Neural cell (in vitro differentiated cells): ENCODE measurements around the gene SECTM1. TPM values are rescaled to one million over a fixed set of nuclear protein-coding genes. Genes with fewer than 3 reads are reported as not detected.

Source experiments
- H2AFZ ChIP-seq: fragments of 200-600, 300-800 bp; sonication (generic), shearing (Covaris generic); 2 replicates; pipeline ENCODE4 v1.6.0; 2014; ENCODE audit warnings: low read depth, mild to moderate bottlenecking, antibody characterized with exemption, low read length, moderate library complexity
- H3F3A ChIP-seq: fragments of 200-600 bp; shearing (Covaris generic); 2 replicates; pipeline ENCODE4 v1.6.1; 2016; ENCODE audit warnings: mild to moderate bottlenecking, moderate library complexity, mixed read lengths, antibody characterized with exemption, low read length; ENCODE audit not compliant: insufficient read depth, poor library complexity, severe bottlenecking
- H3K27ac ChIP-seq: fragments of 200-600, 300-800 bp; sonication (generic), shearing (Covaris generic); 2 replicates; pipeline ENCODE4 v1.5.1; 2014; ENCODE audit warnings: mild to moderate bottlenecking, low read length, moderate library complexity
- H3K27me3 ChIP-seq: fragments of 300-800, 200-600 bp; sonication (generic), shearing (Covaris generic); 2 replicates; pipeline ENCODE4 v1.6.0; 2014; ENCODE audit warnings: mild to moderate bottlenecking, low read depth, low read length, moderate library complexity; ENCODE audit not compliant: insufficient read depth
- H3K36me3 ChIP-seq: fragments of 300-800, 200-600 bp; sonication (generic), shearing (Covaris generic); 2 replicates; pipeline ENCODE4 v1.5.1; 2014; ENCODE audit warnings: mild to moderate bottlenecking, antibody characterized with exemption, low read length, moderate library complexity; ENCODE audit not compliant: insufficient read depth
- H3K4me2 ChIP-seq: fragments of 300-800, 200-600 bp; sonication (generic), shearing (Covaris generic); 2 replicates; pipeline ENCODE4 v1.6.0; 2014; ENCODE audit warnings: mild to moderate bottlenecking, low read length
- H3K4me3 ChIP-seq: fragments of 300-800, 200-600 bp; sonication (generic), shearing (Covaris generic); 2 replicates; pipeline ENCODE4 v1.5.1; 2014; ENCODE audit warnings: mild to moderate bottlenecking, low read length, moderate library complexity
- H3K79me2 ChIP-seq: fragments of 200-600 bp; shearing (Covaris generic); replicated peaks from 2 replicates; pipeline ENCODE4 v1.6.0; 2014; ENCODE audit warnings: mild to moderate bottlenecking, low read length, moderate library complexity; ENCODE audit not compliant: insufficient read depth
- H3K9ac ChIP-seq: fragments of 300-800, 200-600 bp; sonication (generic), shearing (Covaris generic); 2 replicates; pipeline ENCODE4 v1.6.1; 2016; ENCODE audit warnings: mild to moderate bottlenecking, low read length, mixed read lengths
- H3K9me2 ChIP-seq: fragments of 200-600 bp; shearing (Covaris generic); 2 replicates; pipeline ENCODE4 v1.6.1; 2016; ENCODE audit warnings: mild to moderate bottlenecking, low read length, mixed read lengths; ENCODE audit not compliant: insufficient read depth
- H3K9me3 ChIP-seq: fragments of 200-600, 300-800 bp; sonication (generic), shearing (Covaris generic); 2 replicates; pipeline ENCODE4 v1.6.1; 2016; ENCODE audit warnings: mild to moderate bottlenecking, mixed run types, low read length, moderate library complexity, mixed read lengths
- H4K20me1 ChIP-seq: fragments of 200-600 bp; shearing (Covaris generic); 2 replicates; pipeline ENCODE4 v1.6.1; 2016; ENCODE audit warnings: mild to moderate bottlenecking, mixed run types; ENCODE audit not compliant: insufficient read depth
- EP300 ChIP-seq: fragments of 450-650 bp; conservative IDR thresholded peaks from 2 replicates; pipeline ENCODE4 v1.6.1; 2014; ENCODE audit warnings: antibody characterized with exemption, mild to moderate bottlenecking, moderate library complexity; ENCODE audit not compliant: poor library complexity, severe bottlenecking
- EZH2 ChIP-seq: fragments of 200-600, 300-800 bp; shearing (Covaris generic), sonication (generic); IDR thresholded peaks from 2 replicates; pipeline ENCODE4 v1.6.1; 2014; ENCODE audit warnings: antibody characterized with exemption, low read length, borderline replicate concordance, mild to moderate bottlenecking; ENCODE audit not compliant: insufficient read depth, poor library complexity, severe bottlenecking
- MXI1 ChIP-seq: fragments of 450-650 bp; conservative IDR thresholded peaks from 2 replicates; pipeline ENCODE4 v1.6.1; 2014; ENCODE audit warnings: antibody characterized with exemption, mild to moderate bottlenecking; ENCODE audit not compliant: poor library complexity, severe bottlenecking
- POLR2AphosphoS5 ChIP-seq: IDR thresholded peaks from 2 replicates; pipeline ENCODE4 v1.6.1; 2012
- RAD21 ChIP-seq: fragments of 450-650 bp; conservative IDR thresholded peaks from 2 replicates; pipeline ENCODE4 v1.6.1; 2014; ENCODE audit warnings: antibody characterized with exemption, mild to moderate bottlenecking, moderate library complexity
- SMC3 ChIP-seq: fragments of 450-650 bp; conservative IDR thresholded peaks from 2 replicates; pipeline ENCODE4 v1.6.1; 2014; ENCODE audit warnings: antibody characterized with exemption, mild to moderate bottlenecking, moderate library complexity; ENCODE audit not compliant: poor library complexity
- TAF1 ChIP-seq: IDR thresholded peaks from 2 replicates; pipeline ENCODE4 v1.6.1; 2012; ENCODE audit warnings: low read depth
- polyA plus RNA-seq: library from polyadenylated mRNA; depleted of rRNA; stranded (reverse); fragments of >200 nt; gene quantifications from 2 replicates; pipeline ENCODE4 v1.2.3, GENCODE V29; 2014
- TF ChIP-seq, protein P1 (sequence below): IDR thresholded peaks from 2 replicates; pipeline ENCODE4 v1.6.1; 2012; ENCODE audit warnings: borderline replicate concordance
- TF ChIP-seq, protein P2 (sequence below): fragments of 450-650 bp; IDR thresholded peaks from 2 replicates; pipeline ENCODE4 v1.5.1; 2014; ENCODE audit warnings: antibody characterized with exemption, mild to moderate bottlenecking, moderate library complexity; ENCODE audit not compliant: poor library complexity, severe bottlenecking

SECTM1 gene
- polyA plus RNA-seq, 1 donor from 2014 or later, result not detected

DNA sequence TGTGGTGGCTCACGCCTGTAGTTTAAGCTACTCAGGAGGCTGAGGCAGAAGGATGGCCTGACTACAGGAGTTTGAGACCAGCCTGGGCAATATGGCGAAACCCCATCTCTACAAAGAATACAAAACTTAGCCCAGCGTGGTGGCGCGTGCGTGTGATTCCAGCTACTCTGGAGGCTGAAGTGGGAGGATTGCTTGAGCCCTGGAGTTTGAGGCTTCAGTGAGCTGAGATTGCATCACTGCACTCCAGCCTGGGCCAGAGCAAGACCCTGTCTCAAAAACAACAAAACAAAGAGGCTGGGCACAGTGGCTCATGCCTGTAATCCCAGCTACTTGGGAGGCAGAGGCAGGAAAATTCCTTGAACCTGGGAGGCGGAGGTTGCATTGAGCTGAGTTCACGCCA, 53.0 kb downstream of the SECTM1 start:
- Histone ChIP-seq H3K9me3 (no peaks in the 10 kb centered on the region), H3K27ac (no peak overlapping the region), H3K4me2 (no peak overlapping the region), H4K20me1 (no peaks in the 10 kb centered on the region), H3F3A (no peaks in the 10 kb centered on the region), H3K9me2 (no peaks in the 10 kb centered on the region), H3K9ac (no peak overlapping the region), H3K4me3 (no peak overlapping the region), H3K36me3 (no peaks in the 10 kb centered on the region), H2AFZ (no peak overlapping the region), H3K79me2 (no peaks in the 10 kb centered on the region), H3K27me3 (no peaks in the 10 kb centered on the region)
- TF ChIP-seq, protein P1, sequence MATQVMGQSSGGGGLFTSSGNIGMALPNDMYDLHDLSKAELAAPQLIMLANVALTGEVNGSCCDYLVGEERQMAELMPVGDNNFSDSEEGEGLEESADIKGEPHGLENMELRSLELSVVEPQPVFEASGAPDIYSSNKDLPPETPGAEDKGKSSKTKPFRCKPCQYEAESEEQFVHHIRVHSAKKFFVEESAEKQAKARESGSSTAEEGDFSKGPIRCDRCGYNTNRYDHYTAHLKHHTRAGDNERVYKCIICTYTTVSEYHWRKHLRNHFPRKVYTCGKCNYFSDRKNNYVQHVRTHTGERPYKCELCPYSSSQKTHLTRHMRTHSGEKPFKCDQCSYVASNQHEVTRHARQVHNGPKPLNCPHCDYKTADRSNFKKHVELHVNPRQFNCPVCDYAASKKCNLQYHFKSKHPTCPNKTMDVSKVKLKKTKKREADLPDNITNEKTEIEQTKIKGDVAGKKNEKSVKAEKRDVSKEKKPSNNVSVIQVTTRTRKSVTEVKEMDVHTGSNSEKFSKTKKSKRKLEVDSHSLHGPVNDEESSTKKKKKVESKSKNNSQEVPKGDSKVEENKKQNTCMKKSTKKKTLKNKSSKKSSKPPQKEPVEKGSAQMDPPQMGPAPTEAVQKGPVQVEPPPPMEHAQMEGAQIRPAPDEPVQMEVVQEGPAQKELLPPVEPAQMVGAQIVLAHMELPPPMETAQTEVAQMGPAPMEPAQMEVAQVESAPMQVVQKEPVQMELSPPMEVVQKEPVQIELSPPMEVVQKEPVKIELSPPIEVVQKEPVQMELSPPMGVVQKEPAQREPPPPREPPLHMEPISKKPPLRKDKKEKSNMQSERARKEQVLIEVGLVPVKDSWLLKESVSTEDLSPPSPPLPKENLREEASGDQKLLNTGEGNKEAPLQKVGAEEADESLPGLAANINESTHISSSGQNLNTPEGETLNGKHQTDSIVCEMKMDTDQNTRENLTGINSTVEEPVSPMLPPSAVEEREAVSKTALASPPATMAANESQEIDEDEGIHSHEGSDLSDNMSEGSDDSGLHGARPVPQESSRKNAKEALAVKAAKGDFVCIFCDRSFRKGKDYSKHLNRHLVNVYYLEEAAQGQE, result no peak
- TF ChIP-seq POLR2AphosphoS5 (no peak), EZH2 (no peak), MXI1 (no peak), TAF1 (no peak), SMC3 (no peak), RAD21 (no peak), EP300 (no peak)
- TF ChIP-seq, protein P2, sequence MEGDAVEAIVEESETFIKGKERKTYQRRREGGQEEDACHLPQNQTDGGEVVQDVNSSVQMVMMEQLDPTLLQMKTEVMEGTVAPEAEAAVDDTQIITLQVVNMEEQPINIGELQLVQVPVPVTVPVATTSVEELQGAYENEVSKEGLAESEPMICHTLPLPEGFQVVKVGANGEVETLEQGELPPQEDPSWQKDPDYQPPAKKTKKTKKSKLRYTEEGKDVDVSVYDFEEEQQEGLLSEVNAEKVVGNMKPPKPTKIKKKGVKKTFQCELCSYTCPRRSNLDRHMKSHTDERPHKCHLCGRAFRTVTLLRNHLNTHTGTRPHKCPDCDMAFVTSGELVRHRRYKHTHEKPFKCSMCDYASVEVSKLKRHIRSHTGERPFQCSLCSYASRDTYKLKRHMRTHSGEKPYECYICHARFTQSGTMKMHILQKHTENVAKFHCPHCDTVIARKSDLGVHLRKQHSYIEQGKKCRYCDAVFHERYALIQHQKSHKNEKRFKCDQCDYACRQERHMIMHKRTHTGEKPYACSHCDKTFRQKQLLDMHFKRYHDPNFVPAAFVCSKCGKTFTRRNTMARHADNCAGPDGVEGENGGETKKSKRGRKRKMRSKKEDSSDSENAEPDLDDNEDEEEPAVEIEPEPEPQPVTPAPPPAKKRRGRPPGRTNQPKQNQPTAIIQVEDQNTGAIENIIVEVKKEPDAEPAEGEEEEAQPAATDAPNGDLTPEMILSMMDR, result no peak

DNA sequence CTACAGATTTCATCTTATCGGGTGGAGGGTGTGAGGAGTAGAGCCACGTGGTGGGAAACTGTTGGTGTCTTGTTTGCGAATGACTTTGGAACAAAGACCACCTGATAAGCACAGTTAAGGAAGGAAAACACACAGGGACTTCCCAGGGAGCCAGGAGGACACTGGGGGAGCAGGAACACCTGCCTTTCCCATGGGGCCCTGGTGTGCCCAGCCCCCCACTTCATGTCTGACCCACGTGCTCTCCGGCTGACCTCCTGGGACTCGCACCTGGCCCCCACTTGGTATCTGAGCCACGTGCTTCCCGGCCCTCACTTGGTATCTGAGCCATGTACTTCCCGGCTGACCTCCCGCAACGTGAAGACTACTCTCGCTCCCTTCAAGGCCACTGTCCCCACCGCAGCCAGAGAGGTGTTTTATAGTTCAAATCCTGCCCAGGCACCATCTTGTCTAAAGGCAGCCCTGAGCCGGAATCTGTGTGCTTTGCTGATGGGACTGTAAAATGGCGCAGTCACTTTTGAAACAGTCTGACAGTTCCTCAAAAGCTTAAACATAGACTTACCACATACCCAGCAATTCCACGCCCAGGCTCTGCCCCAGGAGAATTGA, 54.7 kb downstream of the SECTM1 start:
- H3K9ac ChIP-seq, result no peak overlapping the region
- no peaks in the 10 kb centered on the region for H3F3A ChIP-seq
- no peak overlapping the region for H3K4me3 ChIP-seq
- H3K36me3 ChIP-seq, result no peaks in the 10 kb centered on the region
- H3K9me2 ChIP-seq, result no peaks in the 10 kb centered on the region
- no peak overlapping the region for H2AFZ ChIP-seq
- H4K20me1 ChIP-seq, result no peaks in the 10 kb centered on the region
- no peak overlapping the region for H3K27ac ChIP-seq
- H3K79me2 ChIP-seq, result no peaks in the 10 kb centered on the region
- no peak overlapping the region for H3K4me2 ChIP-seq
- TF ChIP-seq SMC3, result no peak
- no peak for TF ChIP-seq TAF1
- TF ChIP-seq MXI1, result no peak
- TF ChIP-seq POLR2AphosphoS5, result no peak
- TF ChIP-seq, protein P2, result no peak
- TF ChIP-seq EP300, result no peak
- TF ChIP-seq, protein P1, result no peak
- TF ChIP-seq EZH2, result no peak
- TF ChIP-seq RAD21, result no peak
- no peaks in the 10 kb centered on the region for H3K27me3 ChIP-seq
- no peaks in the 10 kb centered on the region for H3K9me3 ChIP-seq
